PC-3 (cell line): ENCODE data around the gene PPP6R1. TPM values are rescaled to one million over a fixed set of nuclear protein-coding genes. Genes with fewer than 3 reads are reported as not detected.

Experiments
- ATAC-seq: fragments of 200-7000 bp; cut with Tn5 transposase; 2 replicates; pipeline ENCODE4 v1.9.1; 2020; ENCODE audit warnings: mild to moderate bottlenecking, moderate library complexity
- BruUV-seq: library from RNA; stranded (reverse); fragments of 400-500 nt; replicated peaks from 2 replicates; lab custom pipeline; 2021; lab: Mats Ljungman, UMichigan
- CTCF ChIA-PET: fragments of 300-600 bp; sonication (Branson Sonifier 250); formaldehyde crosslinking; loops from one replicate; lab custom pipeline; 2022; ENCODE audit warnings: antibody characterized with exemption; lab: Charles Lee
- POLR2A ChIA-PET: fragments of 300-600 bp; sonication (Branson Sonifier 250); formaldehyde crosslinking; loops from one replicate; lab custom pipeline; 2022; ENCODE audit warnings: antibody characterized with exemption; ENCODE audit not compliant: unreplicated experiment; lab: Charles Lee
- DNase-seq: peaks from one replicate; pipeline ENCODE4 v3.0.0-alpha.2; 2015
- H2AFZ ChIP-seq: fragments of 300-600 bp; sonication (generic); 2 replicates; pipeline ENCODE4 v1.6.0; 2016; ENCODE audit warnings: antibody characterized with exemption, low read length
- H3F3A ChIP-seq: fragments of 300-600 bp; sonication (generic); one replicate; pipeline ENCODE4 v1.6.0; 2017; ENCODE audit warnings: antibody characterized with exemption, low read length, control low read depth, mild to moderate bottlenecking; ENCODE audit not compliant: unreplicated experiment
- H3K27ac ChIP-seq: fragments of 300-600 bp; sonication (generic); 2 replicates; pipeline ENCODE4 v1.5.1; 2016; ENCODE audit warnings: mild to moderate bottlenecking, low read length
- H3K27me3 ChIP-seq: fragments of 300-600 bp; sonication (generic); 2 replicates; pipeline ENCODE4 v1.6.1; 2016; ENCODE audit warnings: low read length, mixed read lengths
- H3K36me3 ChIP-seq: fragments of 300-600 bp; sonication (generic); 2 replicates; pipeline ENCODE4 v1.6.1; 2016; ENCODE audit warnings: low read depth, mixed run types, low read length, mixed read lengths
- H3K4me1 ChIP-seq: fragments of 300-600 bp; sonication (generic); 2 replicates; pipeline ENCODE4 v1.5.1; 2016; ENCODE audit warnings: low read length; ENCODE audit not compliant: insufficient read depth
- H3K4me2 ChIP-seq: fragments of 300-600 bp; sonication (generic); 2 replicates; pipeline ENCODE4 v1.6.0; 2016; ENCODE audit warnings: low read length
- H3K4me3 ChIP-seq: fragments of 300-600 bp; sonication (generic); 2 replicates; pipeline ENCODE4 v1.5.1; 2016; ENCODE audit warnings: mild to moderate bottlenecking, low read length, mixed read lengths
- H3K79me2 ChIP-seq: fragments of 300-600 bp; sonication (generic); 2 replicates; pipeline ENCODE4 v1.6.1; 2017; ENCODE audit warnings: low read length, mixed read lengths
- H3K9ac ChIP-seq: fragments of 300-600 bp; sonication (generic); 2 replicates; pipeline ENCODE4 v1.6.0; 2016; ENCODE audit warnings: mild to moderate bottlenecking, low read length
- H3K9me2 ChIP-seq: fragments of 300-600 bp; sonication (generic); replicated peaks from 2 replicates; pipeline ENCODE4 v1.6.1; 2016; ENCODE audit warnings: mixed run types, low read length, mixed read lengths
- H3K9me3 ChIP-seq: fragments of 300-600 bp; sonication (generic); 2 replicates; pipeline ENCODE4 v1.6.1; 2016; ENCODE audit warnings: low read length, mixed read lengths
- H4K20me1 ChIP-seq: fragments of 300-600 bp; sonication (generic); 2 replicates; pipeline ENCODE4 v1.6.1; 2016; ENCODE audit warnings: low read length, mixed read lengths
- CTCF ChIP-seq: fragments of 300-600 bp; sonication (generic); conservative IDR thresholded peaks from 2 replicates; pipeline ENCODE4 v1.5.1; 2017; ENCODE audit warnings: antibody characterized with exemption, low read depth, mild to moderate bottlenecking, low read length
- EZH2 ChIP-seq: fragments of 300-600 bp; sonication (generic); IDR thresholded peaks from one replicate; pipeline ENCODE4 v1.6.1; 2017; ENCODE audit warnings: antibody characterized with exemption, mild to moderate bottlenecking, low read length; ENCODE audit not compliant: unreplicated experiment
- EZH2phosphoT487 ChIP-seq: fragments of 300-600 bp; sonication (generic); IDR thresholded peaks from 2 replicates; pipeline ENCODE4 v1.6.1; 2018; ENCODE audit warnings: mild to moderate bottlenecking, antibody characterized with exemption, low read length, borderline replicate concordance
- intact Hi-C: fragments of 100-400 bp; cut with micrococcal nuclease; formaldehyde crosslinking; loops from 2 replicates; pipeline ENCODE4 v1.9.0; 2023
- total RNA-seq: library from RNA; depleted of rRNA; stranded (reverse); fragments of >200 nt; gene quantifications from 2 replicates; pipeline ENCODE4 v1.2.3, GENCODE V29; 2014

PPP6R1 gene
- total RNA-seq, 1 experiment from 2014 or later, result 159 TPM

GRCh38 chr19:55229789-55230182 lies 29.0 kb downstream of the PPP6R1 start:
- TF ChIP-seq EZH2phosphoT487 (no peak), EZH2 (no peak), CTCF (no peak)
- Histone ChIP-seq H3K27me3 (no peaks in the 10 kb centered on the region), H3K9me2 (no peaks in the 10 kb centered on the region), H4K20me1 (0 out of 2 replicates have a peak, but pooled peaks cover 8% of the 10 kb centered on the region), H3K9ac (no peak overlapping the region), H3K9me3 (no peaks in the 10 kb centered on the region), H3K36me3 (peaks cover 39% of the 10 kb centered on the region), H3K4me1 (no peaks in the 10 kb centered on the region), H3K79me2 (no peaks in the 10 kb centered on the region), H2AFZ (no peak overlapping the region), H3K27ac (no peak overlapping the region), H3K4me2 (no peak overlapping the region), H3F3A (no peaks in the 10 kb centered on the region), H3K4me3 (no peak overlapping the region)
- intact Hi-C loops, result no loop called here
- TSS peak; percentile 71 for BruUV-seq
- no peak for ATAC-seq
- DNase-seq, result no peak
- POLR2A ChIA-PET, result no interaction called here
- CTCF ChIA-PET, result no interaction called here

- Histone ChIP-seq H2AFZ (no peak overlapping the region), H3K4me2 (no peak overlapping the region), H3F3A (no peaks in the 10 kb centered on the region), H3K4me3 (no peak overlapping the region), H3K4me1 (no peaks in the 10 kb centered on the region), H3K9me3 (no peaks in the 10 kb centered on the region), H3K36me3 (peaks cover 35% of the 10 kb centered on the region), H3K79me2 (no peaks in the 10 kb centered on the region), H3K27me3 (no peaks in the 10 kb centered on the region), H4K20me1 (0 out of 2 replicates have a peak, but pooled peaks cover 8% of the 10 kb centered on the region), H3K9ac (no peak overlapping the region), H3K9me2 (no peaks in the 10 kb centered on the region), H3K27ac (no peak overlapping the region)
- CTCF ChIA-PET, result no interaction called here
- no peak for ATAC-seq
- no TSS peak for BruUV-seq
- TF ChIP-seq CTCF, result no peak
- TF ChIP-seq EZH2, result no peak
- no peak for TF ChIP-seq EZH2phosphoT487
- intact Hi-C loops, result no loop called here
- DNase-seq, result no peak
- POLR2A ChIA-PET, result no interaction called here
Measured at GRCh38 chr19:55229145-55229788, 29.6 kb downstream of the PPP6R1 start.

- H3F3A ChIP-seq, result no peaks in the 10 kb centered on the region
- no peak within 1 kb of the TSS for H3K9ac ChIP-seq
- peaks cover 35% of the 10 kb centered on the region for H3K36me3 ChIP-seq
- no peak within 1 kb of the TSS for H3K27ac ChIP-seq
- CTCF ChIA-PET, result no interaction called here
- H2AFZ ChIP-seq, result no peak within 1 kb of the TSS
- H3K4me1 ChIP-seq, result no peaks in the 10 kb centered on the region
- intact Hi-C loops, result no loop called here
- 0 out of 2 replicates have a peak, but pooled peaks cover 8% of the 10 kb centered on the region for H4K20me1 ChIP-seq
- no peaks in the 10 kb centered on the region for H3K9me2 ChIP-seq
- H3K4me3 ChIP-seq, result no peak within 1 kb of the TSS
- ATAC-seq (no peak), DNase-seq (no peak)
- BruUV-seq, result no TSS peak
- no peaks in the 10 kb centered on the region for H3K79me2 ChIP-seq
- POLR2A ChIA-PET, result no interaction called here
- H3K4me2 ChIP-seq, result no peak within 1 kb of the TSS
- no peaks in the 10 kb centered on the region for H3K27me3 ChIP-seq
- TF ChIP-seq EZH2 (no peak), EZH2phosphoT487 (no peak), CTCF (no peak)
- H3K9me3 ChIP-seq, result no peaks in the 10 kb centered on the region
Measured at GRCh38 chr19:55228403-55229031, 30.3 kb downstream of the PPP6R1 start, which contains the start of gene TMEM86B. Gene TMEM86B, minus strand, starts transcription at chr19:55228763. Its CDS starts 22 bp downstream, at chr19:55228741.
